ENCODE measurements around the gene TMEFF2. TPM values are rescaled to one million over a fixed set of nuclear protein-coding genes. Genes with fewer than 3 reads are reported as not detected.

The TMEFF2 gene
- total and polyA plus RNA-seq, 9 donors: 7.7 to 35.3 (median 28.2) TPM

GRCh38 chr2:192030289-192030688, 164.4 kb downstream of the TMEFF2 start:
- Histone ChIP-seq H3K36me3 (ENCODE audit: control insufficient read depth, insufficient read depth, low read length) (no peaks in the 10 kb centered on the region), H3K27ac (ENCODE audit: low read length) (no peak overlapping the region), H3K9me3 (replicated peaks; ENCODE audit: control insufficient read depth, low read depth, low read length) (no peaks in the 10 kb centered on the region), H3K4me1 (ENCODE audit: control insufficient read depth, insufficient read depth, low read length) (peaks cover 4% of the 10 kb centered on the region), H3K27me3 (ENCODE audit: control insufficient read depth, insufficient read depth, low read length) (no peaks in the 10 kb centered on the region), H3K4me3 (ENCODE audit: low read length) (no peak overlapping the region)
- no peak for DNase-seq
- WGBS (ENCODE audit: insufficient coverage): 100% methylated on average over 1 of the region's 1 CpG

GRCh38 chr2:192029089-192029488, 165.6 kb downstream of the TMEFF2 start:
- DNase-seq: no peak
- Histone ChIP-seq H3K36me3 (ENCODE audit: control insufficient read depth, insufficient read depth, low read length) (no peaks in the 10 kb centered on the region), H3K4me1 (ENCODE audit: control insufficient read depth, insufficient read depth, low read length) (peaks cover 4% of the 10 kb centered on the region), H3K9me3 (replicated peaks; ENCODE audit: control insufficient read depth, low read depth, low read length) (no peaks in the 10 kb centered on the region), H3K27me3 (ENCODE audit: control insufficient read depth, insufficient read depth, low read length) (no peaks in the 10 kb centered on the region), H3K4me3 (ENCODE audit: low read length) (no peak overlapping the region), H3K27ac (ENCODE audit: low read length) (no peak overlapping the region)
- no CpG with 5 or more reads among the region's 2 CpGs for WGBS (ENCODE audit: insufficient coverage)

- Histone ChIP-seq H3K4me3 (ENCODE audit: low read length) (no peak overlapping the region), H3K4me1 (ENCODE audit: control insufficient read depth, insufficient read depth, low read length) (peaks cover 4% of the 10 kb centered on the region), H3K27ac (ENCODE audit: low read length) (peak overlapping the region; percentile 49)
Measured at GRCh38 chr2:192026825-192027120, 168.0 kb downstream of the TMEFF2 start.

GRCh38 chr2:192026059-192026824, 168.5 kb downstream of the TMEFF2 start:
- no peaks in the 10 kb centered on the region for H3K9me3 ChIP-seq (replicated peaks; ENCODE audit: control insufficient read depth, low read depth, low read length)
- H3K4me1 ChIP-seq (ENCODE audit: control insufficient read depth, insufficient read depth, low read length): peaks cover 4% of the 10 kb centered on the region
- WGBS (ENCODE audit: insufficient coverage): no CpG with 5 or more reads among the region's 7 CpGs
- DNase-seq: peak; percentile 44
- no peaks in the 10 kb centered on the region for H3K36me3 ChIP-seq (ENCODE audit: control insufficient read depth, insufficient read depth, low read length)
- H3K27ac ChIP-seq (ENCODE audit: low read length): peak overlapping the region; percentile 63
- no peaks in the 10 kb centered on the region for H3K27me3 ChIP-seq (ENCODE audit: control insufficient read depth, insufficient read depth, low read length)
- H3K4me3 ChIP-seq (ENCODE audit: low read length): no peak overlapping the region

More at GRCh38 chr2:192026825-192027120, 168.0 kb downstream of the TMEFF2 start:
- H3K27me3 ChIP-seq (ENCODE audit: control insufficient read depth, insufficient read depth, low read length): no peaks in the 10 kb centered on the region
- DNase-seq: peak; percentile 72
- H3K9me3 ChIP-seq (replicated peaks; ENCODE audit: control insufficient read depth, low read depth, low read length): no peaks in the 10 kb centered on the region
- WGBS (ENCODE audit: insufficient coverage): no CpG with 5 or more reads among the region's 1 CpG
- no peaks in the 10 kb centered on the region for H3K36me3 ChIP-seq (ENCODE audit: control insufficient read depth, insufficient read depth, low read length)

GRCh38 chr2:192025637-192026036, 169.1 kb downstream of the TMEFF2 start:
- peaks cover 4% of the 10 kb centered on the region for H3K4me1 ChIP-seq (ENCODE audit: control insufficient read depth, insufficient read depth, low read length)
- peak overlapping the region; percentile 63 for H3K27ac ChIP-seq (ENCODE audit: low read length)
- 60% methylated on average over 1 of the region's 4 CpGs for WGBS (ENCODE audit: insufficient coverage)
- H3K9me3 ChIP-seq (replicated peaks; ENCODE audit: control insufficient read depth, low read depth, low read length): no peaks in the 10 kb centered on the region
- no peak overlapping the region for H3K4me3 ChIP-seq (ENCODE audit: low read length)
- H3K27me3 ChIP-seq (ENCODE audit: control insufficient read depth, insufficient read depth, low read length): no peaks in the 10 kb centered on the region
- peak; percentile 27 for DNase-seq
- H3K36me3 ChIP-seq (ENCODE audit: control insufficient read depth, insufficient read depth, low read length): no peaks in the 10 kb centered on the region

- no peaks in the 10 kb centered on the region for H3K9me3 ChIP-seq (replicated peaks; ENCODE audit: control insufficient read depth, low read depth, low read length)
- H3K27ac ChIP-seq (ENCODE audit: low read length): no peak overlapping the region
- no peak for DNase-seq
- WGBS (ENCODE audit: insufficient coverage): 100% methylated on average over 1 of the region's 3 CpGs
- peaks cover 4% of the 10 kb centered on the region for H3K4me1 ChIP-seq (ENCODE audit: control insufficient read depth, insufficient read depth, low read length)
- H3K27me3 ChIP-seq (ENCODE audit: control insufficient read depth, insufficient read depth, low read length): no peaks in the 10 kb centered on the region
- no peaks in the 10 kb centered on the region for H3K36me3 ChIP-seq (ENCODE audit: control insufficient read depth, insufficient read depth, low read length)
- H3K4me3 ChIP-seq (ENCODE audit: low read length): no peak overlapping the region
Measured at GRCh38 chr2:192023006-192023405, 171.7 kb downstream of the TMEFF2 start.

- Histone ChIP-seq H3K4me3 (ENCODE audit: low read length) (no peak overlapping the region), H3K27me3 (ENCODE audit: control insufficient read depth, insufficient read depth, low read length) (no peaks in the 10 kb centered on the region)
Measured at GRCh38 chr2:192017844-192018243, 176.9 kb downstream of the TMEFF2 start.

GRCh38 chr2:192016265-192016664, 178.5 kb downstream of the TMEFF2 start:
- H3K9me3 ChIP-seq (replicated peaks; ENCODE audit: control insufficient read depth, low read depth, low read length): no peaks in the 10 kb centered on the region
- no peaks in the 10 kb centered on the region for H3K36me3 ChIP-seq (ENCODE audit: control insufficient read depth, insufficient read depth, low read length)
- no peak overlapping the region for H3K27ac ChIP-seq (ENCODE audit: low read length)
- H3K4me1 ChIP-seq (ENCODE audit: control insufficient read depth, insufficient read depth, low read length): no peaks in the 10 kb centered on the region
- DNase-seq: no peak
- 88% methylated on average over 1 of the region's 1 CpG for WGBS (ENCODE audit: insufficient coverage)
- H3K27me3 ChIP-seq (ENCODE audit: control insufficient read depth, insufficient read depth, low read length): no peaks in the 10 kb centered on the region
- no peak overlapping the region for H3K4me3 ChIP-seq (ENCODE audit: low read length)

More at GRCh38 chr2:192017844-192018243, 176.9 kb downstream of the TMEFF2 start:
- H3K27ac ChIP-seq (ENCODE audit: low read length): no peak overlapping the region
- H3K36me3 ChIP-seq (ENCODE audit: control insufficient read depth, insufficient read depth, low read length): no peaks in the 10 kb centered on the region
- no peak for DNase-seq
- no peaks in the 10 kb centered on the region for H3K4me1 ChIP-seq (ENCODE audit: control insufficient read depth, insufficient read depth, low read length)
- H3K9me3 ChIP-seq (replicated peaks; ENCODE audit: control insufficient read depth, low read depth, low read length): no peaks in the 10 kb centered on the region

GRCh38 chr2:192013211-192013610, 181.5 kb downstream of the TMEFF2 start:
- Histone ChIP-seq H3K4me1 (ENCODE audit: control insufficient read depth, insufficient read depth, low read length) (no peaks in the 10 kb centered on the region), H3K9me3 (replicated peaks; ENCODE audit: control insufficient read depth, low read depth, low read length) (no peaks in the 10 kb centered on the region), H3K4me3 (ENCODE audit: low read length) (no peak overlapping the region), H3K27ac (ENCODE audit: low read length) (no peak overlapping the region), H3K27me3 (ENCODE audit: control insufficient read depth, insufficient read depth, low read length) (no peaks in the 10 kb centered on the region), H3K36me3 (ENCODE audit: control insufficient read depth, insufficient read depth, low read length) (no peaks in the 10 kb centered on the region)
- no peak for DNase-seq
- WGBS (ENCODE audit: insufficient coverage): 87% methylated on average over 2 of the region's 6 CpGs

- no peaks in the 10 kb centered on the region for H3K27me3 ChIP-seq (ENCODE audit: control insufficient read depth, insufficient read depth, low read length)
- 56% methylated on average over 1 of the region's 1 CpG for WGBS (ENCODE audit: insufficient coverage)
- no peaks in the 10 kb centered on the region for H3K36me3 ChIP-seq (ENCODE audit: control insufficient read depth, insufficient read depth, low read length)
- H3K27ac ChIP-seq (ENCODE audit: low read length): no peak overlapping the region
- H3K4me1 ChIP-seq (ENCODE audit: control insufficient read depth, insufficient read depth, low read length): no peaks in the 10 kb centered on the region
- H3K9me3 ChIP-seq (replicated peaks; ENCODE audit: control insufficient read depth, low read depth, low read length): no peaks in the 10 kb centered on the region
- DNase-seq: no peak
- H3K4me3 ChIP-seq (ENCODE audit: low read length): no peak overlapping the region
Measured at GRCh38 chr2:192011196-192011595, 183.5 kb downstream of the TMEFF2 start.

- no peak for DNase-seq
- WGBS (ENCODE audit: insufficient coverage): no CpG with 5 or more reads among the region's 5 CpGs
- Histone ChIP-seq H3K27me3 (ENCODE audit: control insufficient read depth, insufficient read depth, low read length) (no peaks in the 10 kb centered on the region), H3K4me3 (ENCODE audit: low read length) (no peak overlapping the region), H3K36me3 (ENCODE audit: control insufficient read depth, insufficient read depth, low read length) (no peaks in the 10 kb centered on the region), H3K9me3 (replicated peaks; ENCODE audit: control insufficient read depth, low read depth, low read length) (no peaks in the 10 kb centered on the region), H3K4me1 (ENCODE audit: control insufficient read depth, insufficient read depth, low read length) (no peaks in the 10 kb centered on the region), H3K27ac (ENCODE audit: low read length) (no peak overlapping the region)
Measured at GRCh38 chr2:192010073-192010472, 184.7 kb downstream of the TMEFF2 start.
